ENCODE data around the gene DMXL1.
"Not testable (repeated sequence)": the region's sequence is repeated elsewhere in the genome, so short reads cannot be mapped to it uniquely, and the experiment has no call there.

Gene DMXL1

DNA sequence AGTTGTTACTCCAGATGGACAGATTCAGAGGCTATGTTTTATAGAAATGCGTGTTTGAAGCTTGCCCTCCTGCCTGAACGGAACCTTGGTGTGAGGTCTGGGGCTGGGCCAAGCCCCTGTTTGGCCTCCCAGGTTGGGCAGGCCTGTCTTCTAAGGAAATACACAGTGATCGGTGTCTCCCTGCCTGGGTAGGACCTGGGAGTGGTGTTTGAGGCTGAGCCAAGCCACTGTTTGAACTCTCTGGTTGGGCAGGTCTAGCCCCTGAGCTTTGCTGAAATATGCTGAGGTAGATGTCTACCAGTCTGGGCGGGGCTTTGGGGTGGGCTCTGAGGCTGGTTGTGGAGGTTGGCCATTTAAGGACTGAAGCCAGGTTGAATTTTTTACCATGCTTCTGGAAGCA, 90.5 kb downstream of the DMXL1 start:
- Histone ChIP-seq H3K4me1 (ENCODE audit: control insufficient read depth, insufficient read depth, low read length, poor library complexity, severe bottlenecking) (no peaks in the 10 kb centered on the region), H3K9me3 (ENCODE audit: control insufficient read depth, low read length) (no peaks in the 10 kb centered on the region), H3K27me3 (replicated peaks; ENCODE audit: control insufficient read depth, insufficient read depth, low read length, poor library complexity, severe bottlenecking) (no peaks in the 10 kb centered on the region), H3K4me3 (ENCODE audit: insufficient read depth, low read depth, low read length, poor library complexity, severe bottlenecking) (no peak overlapping the region), H3K27ac (ENCODE audit: insufficient read depth, low read length, poor library complexity, severe bottlenecking) (no peak overlapping the region), H3K36me3 (ENCODE audit: control insufficient read depth, insufficient read depth, low read length) (no peaks in the 10 kb centered on the region)
- no peak for DNase-seq

DNA sequence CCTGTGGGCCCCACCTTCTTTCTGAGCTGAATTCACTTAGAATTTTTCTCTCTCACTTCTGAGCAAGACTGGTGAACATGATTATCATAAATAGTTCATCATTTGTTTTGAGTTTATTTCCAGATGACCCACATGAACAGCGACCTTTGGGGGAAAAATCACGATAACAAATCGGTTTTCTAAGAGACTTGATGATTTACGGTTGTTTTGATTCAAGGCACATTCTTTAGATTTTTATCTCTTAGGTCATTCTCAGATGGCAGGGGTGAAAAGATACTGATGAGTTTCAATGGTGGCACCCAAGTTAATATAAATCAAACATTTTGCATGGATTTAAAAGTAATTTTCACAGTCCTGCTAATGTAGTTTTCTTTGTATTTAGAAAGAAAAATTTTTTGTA, 95.1 kb downstream of the DMXL1 start:
- Histone ChIP-seq H3K36me3 (ENCODE audit: control insufficient read depth, insufficient read depth, low read length) (no peaks in the 10 kb centered on the region), H3K4me1 (ENCODE audit: control insufficient read depth, insufficient read depth, low read length, poor library complexity, severe bottlenecking) (no peaks in the 10 kb centered on the region), H3K4me3 (ENCODE audit: insufficient read depth, low read depth, low read length, poor library complexity, severe bottlenecking) (no peak overlapping the region), H3K27me3 (replicated peaks; ENCODE audit: control insufficient read depth, insufficient read depth, low read length, poor library complexity, severe bottlenecking) (no peaks in the 10 kb centered on the region), H3K27ac (ENCODE audit: insufficient read depth, low read length, poor library complexity, severe bottlenecking) (no peak overlapping the region), H3K9me3 (ENCODE audit: control insufficient read depth, low read length) (no peaks in the 10 kb centered on the region)
- no peak for DNase-seq

DNA sequence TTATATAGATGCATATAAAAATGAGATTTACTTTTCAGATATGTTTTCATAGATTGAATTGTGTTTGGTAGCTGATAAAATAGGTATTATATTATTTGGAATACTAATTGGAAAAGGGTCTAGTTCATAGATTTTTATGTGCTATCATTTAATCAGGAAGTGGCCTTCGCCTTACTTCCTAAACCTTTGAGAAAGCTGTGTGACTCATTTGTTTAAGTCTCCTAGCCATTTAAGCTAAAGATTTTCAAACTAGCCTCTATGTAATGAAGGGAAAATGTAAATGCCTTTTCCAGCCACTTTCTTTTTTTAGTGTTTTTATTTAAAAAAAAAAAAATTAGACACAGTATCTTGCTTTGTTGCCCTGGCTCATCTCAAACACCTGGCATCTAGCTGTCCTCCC, 97.5 kb downstream of the DMXL1 start:
- no peaks in the 10 kb centered on the region for H3K27me3 ChIP-seq (replicated peaks; ENCODE audit: control insufficient read depth, insufficient read depth, low read length, poor library complexity, severe bottlenecking)
- H3K36me3 ChIP-seq (ENCODE audit: control insufficient read depth, insufficient read depth, low read length), result no peaks in the 10 kb centered on the region
- no peaks in the 10 kb centered on the region for H3K4me1 ChIP-seq (ENCODE audit: control insufficient read depth, insufficient read depth, low read length, poor library complexity, severe bottlenecking)
- H3K27ac ChIP-seq (ENCODE audit: insufficient read depth, low read length, poor library complexity, severe bottlenecking), result no peak overlapping the region
- H3K9me3 ChIP-seq (ENCODE audit: control insufficient read depth, low read length), result no peaks in the 10 kb centered on the region
- H3K4me3 ChIP-seq (ENCODE audit: insufficient read depth, low read depth, low read length, poor library complexity, severe bottlenecking), result no peak overlapping the region
- no peak for DNase-seq

DNA sequence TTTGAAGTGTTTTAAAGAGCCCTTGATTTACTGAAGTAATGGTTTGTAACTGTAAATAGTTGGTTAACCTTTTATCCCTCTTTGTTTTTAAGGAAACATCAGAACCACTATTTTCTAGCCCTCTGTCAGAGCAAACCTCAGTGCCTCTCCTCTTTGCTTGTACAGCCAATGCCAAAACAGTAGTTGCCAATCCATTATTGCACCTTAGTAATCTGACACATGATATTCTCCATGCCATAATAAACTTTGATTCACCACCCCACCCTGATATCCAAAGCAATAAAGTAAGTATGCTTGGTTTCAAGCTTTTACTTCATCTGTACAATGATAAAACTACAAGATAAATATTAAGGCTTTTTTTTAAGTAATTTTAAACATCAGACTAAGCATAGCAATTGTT, 100.8 kb downstream of the DMXL1 start:
- no peak overlapping the region for H3K4me3 ChIP-seq (ENCODE audit: insufficient read depth, low read depth, low read length, poor library complexity, severe bottlenecking)
- no peaks in the 10 kb centered on the region for H3K27me3 ChIP-seq (replicated peaks; ENCODE audit: control insufficient read depth, insufficient read depth, low read length, poor library complexity, severe bottlenecking)
- H3K9me3 ChIP-seq (ENCODE audit: control insufficient read depth, low read length), result no peaks in the 10 kb centered on the region
- DNase-seq, result no peak
- H3K4me1 ChIP-seq (ENCODE audit: control insufficient read depth, insufficient read depth, low read length, poor library complexity, severe bottlenecking), result no peaks in the 10 kb centered on the region
- H3K27ac ChIP-seq (ENCODE audit: insufficient read depth, low read length, poor library complexity, severe bottlenecking), result no peak overlapping the region
- no peaks in the 10 kb centered on the region for H3K36me3 ChIP-seq (ENCODE audit: control insufficient read depth, insufficient read depth, low read length)

DNA sequence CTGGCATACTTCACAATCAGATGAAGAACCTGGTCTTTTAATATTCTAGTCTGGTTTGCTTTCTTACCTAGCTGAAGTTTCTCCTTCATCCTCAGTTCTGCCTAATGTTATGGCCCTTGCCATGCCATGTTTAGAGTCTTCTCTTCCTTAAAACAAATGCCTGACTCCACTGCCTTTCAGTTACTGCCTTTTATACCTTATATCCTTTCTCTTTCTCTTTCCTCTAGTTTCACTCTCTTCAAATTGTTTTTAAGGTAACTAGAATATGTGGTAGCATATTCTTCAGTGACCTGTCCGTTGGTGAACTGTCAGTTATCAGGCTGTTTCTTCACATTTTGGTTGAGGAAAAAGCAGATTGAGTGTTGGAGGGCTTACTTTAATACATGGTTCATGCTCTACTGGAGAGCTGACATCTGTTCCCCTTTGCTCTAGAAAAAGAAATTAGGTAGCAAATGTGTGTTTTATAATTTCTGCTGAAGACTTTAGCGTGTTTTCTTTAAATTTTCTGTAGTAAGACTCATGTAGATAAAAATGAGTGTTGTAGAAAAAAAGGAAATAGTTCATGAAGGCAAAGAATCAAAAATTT, 103.8 kb downstream of the DMXL1 start:
- Histone ChIP-seq H3K27ac (ENCODE audit: insufficient read depth, low read length, poor library complexity, severe bottlenecking) (no peak overlapping the region), H3K4me1 (ENCODE audit: control insufficient read depth, insufficient read depth, low read length, poor library complexity, severe bottlenecking) (no peaks in the 10 kb centered on the region), H3K4me3 (ENCODE audit: insufficient read depth, low read depth, low read length, poor library complexity, severe bottlenecking) (no peak overlapping the region), H3K36me3 (ENCODE audit: control insufficient read depth, insufficient read depth, low read length) (no peaks in the 10 kb centered on the region), H3K9me3 (ENCODE audit: control insufficient read depth, low read length) (no peaks in the 10 kb centered on the region), H3K27me3 (replicated peaks; ENCODE audit: control insufficient read depth, insufficient read depth, low read length, poor library complexity, severe bottlenecking) (no peaks in the 10 kb centered on the region)
- DNase-seq, result no peak

DNA sequence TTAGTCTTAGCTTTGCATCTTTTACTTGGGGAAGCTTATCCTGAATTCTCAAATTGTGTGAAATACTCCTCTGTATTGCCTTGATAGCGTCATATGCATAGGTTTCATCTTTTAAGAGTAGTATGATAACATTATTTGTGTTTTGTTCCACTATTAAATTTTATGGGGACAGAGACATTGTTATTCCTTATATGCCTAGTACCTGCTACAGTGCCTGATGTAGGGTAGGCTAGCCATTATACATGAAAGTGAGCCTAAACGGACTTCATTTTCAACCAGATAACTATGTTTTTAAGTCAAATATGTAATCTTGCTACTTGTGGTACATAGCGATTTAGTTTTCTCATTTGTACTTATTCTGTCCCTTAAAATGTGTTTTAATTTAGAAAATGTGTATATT, 105.9 kb downstream of the DMXL1 start:
- no peaks in the 10 kb centered on the region for H3K36me3 ChIP-seq (ENCODE audit: control insufficient read depth, insufficient read depth, low read length)
- no peak for DNase-seq
- H3K4me1 ChIP-seq (ENCODE audit: control insufficient read depth, insufficient read depth, low read length, poor library complexity, severe bottlenecking), result no peaks in the 10 kb centered on the region
- H3K27ac ChIP-seq (ENCODE audit: insufficient read depth, low read length, poor library complexity, severe bottlenecking), result no peak overlapping the region
- no peak overlapping the region for H3K4me3 ChIP-seq (ENCODE audit: insufficient read depth, low read depth, low read length, poor library complexity, severe bottlenecking)
- no peaks in the 10 kb centered on the region for H3K27me3 ChIP-seq (replicated peaks; ENCODE audit: control insufficient read depth, insufficient read depth, low read length, poor library complexity, severe bottlenecking)
- no peaks in the 10 kb centered on the region for H3K9me3 ChIP-seq (ENCODE audit: control insufficient read depth, low read length)

DNA sequence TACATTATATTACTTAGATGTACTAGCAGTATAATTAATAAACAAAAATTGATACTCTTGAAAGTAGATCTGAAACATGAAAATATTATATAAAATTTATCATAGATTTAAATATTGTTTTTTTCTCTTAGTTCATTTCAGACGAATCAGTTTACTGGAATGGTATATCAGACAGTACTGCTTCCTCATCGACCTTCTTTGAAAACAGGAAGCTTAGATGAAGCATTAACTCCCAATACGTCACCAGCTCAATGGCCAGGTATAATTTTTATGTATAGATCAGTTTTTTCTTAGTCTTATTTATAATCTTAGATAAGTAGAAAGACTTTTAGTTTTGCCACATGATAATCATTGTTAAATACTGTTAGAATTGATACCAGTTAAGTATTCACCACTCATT, 106.3 kb downstream of the DMXL1 start:
- DNase-seq, result no peak
- Histone ChIP-seq H3K27me3 (replicated peaks; ENCODE audit: control insufficient read depth, insufficient read depth, low read length, poor library complexity, severe bottlenecking) (no peaks in the 10 kb centered on the region), H3K9me3 (ENCODE audit: control insufficient read depth, low read length) (no peaks in the 10 kb centered on the region), H3K27ac (ENCODE audit: insufficient read depth, low read length, poor library complexity, severe bottlenecking) (no peak overlapping the region), H3K4me3 (ENCODE audit: insufficient read depth, low read depth, low read length, poor library complexity, severe bottlenecking) (no peak overlapping the region), H3K4me1 (ENCODE audit: control insufficient read depth, insufficient read depth, low read length, poor library complexity, severe bottlenecking) (no peaks in the 10 kb centered on the region), H3K36me3 (ENCODE audit: control insufficient read depth, insufficient read depth, low read length) (no peaks in the 10 kb centered on the region)

DNA sequence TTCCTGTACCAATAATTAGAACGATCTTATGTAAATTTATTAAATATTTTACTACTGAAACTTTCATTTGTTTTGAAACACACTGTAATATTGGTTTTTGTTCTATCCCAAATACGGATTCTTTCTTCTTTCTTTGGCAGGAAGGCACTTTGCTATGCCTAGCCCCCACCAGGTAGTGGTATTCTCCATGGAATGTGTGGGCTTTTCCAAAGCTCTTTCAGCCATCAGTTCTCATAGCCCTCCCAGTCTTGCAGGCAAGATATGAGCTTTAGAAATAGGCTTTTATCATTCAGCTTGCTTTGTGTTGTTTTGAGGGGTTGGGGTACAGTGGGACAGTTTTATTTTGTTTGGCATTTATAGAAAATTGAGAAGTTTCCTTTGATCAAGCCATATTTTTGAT, 107.5 kb downstream of the DMXL1 start:
- Histone ChIP-seq H3K4me3 (ENCODE audit: insufficient read depth, low read depth, low read length, poor library complexity, severe bottlenecking) (no peak overlapping the region), H3K27ac (ENCODE audit: insufficient read depth, low read length, poor library complexity, severe bottlenecking) (no peak overlapping the region), H3K27me3 (replicated peaks; ENCODE audit: control insufficient read depth, insufficient read depth, low read length, poor library complexity, severe bottlenecking) (no peaks in the 10 kb centered on the region), H3K36me3 (ENCODE audit: control insufficient read depth, insufficient read depth, low read length) (no peaks in the 10 kb centered on the region), H3K9me3 (ENCODE audit: control insufficient read depth, low read length) (no peaks in the 10 kb centered on the region), H3K4me1 (ENCODE audit: control insufficient read depth, insufficient read depth, low read length, poor library complexity, severe bottlenecking) (no peaks in the 10 kb centered on the region)
- DNase-seq, result no peak

DNA sequence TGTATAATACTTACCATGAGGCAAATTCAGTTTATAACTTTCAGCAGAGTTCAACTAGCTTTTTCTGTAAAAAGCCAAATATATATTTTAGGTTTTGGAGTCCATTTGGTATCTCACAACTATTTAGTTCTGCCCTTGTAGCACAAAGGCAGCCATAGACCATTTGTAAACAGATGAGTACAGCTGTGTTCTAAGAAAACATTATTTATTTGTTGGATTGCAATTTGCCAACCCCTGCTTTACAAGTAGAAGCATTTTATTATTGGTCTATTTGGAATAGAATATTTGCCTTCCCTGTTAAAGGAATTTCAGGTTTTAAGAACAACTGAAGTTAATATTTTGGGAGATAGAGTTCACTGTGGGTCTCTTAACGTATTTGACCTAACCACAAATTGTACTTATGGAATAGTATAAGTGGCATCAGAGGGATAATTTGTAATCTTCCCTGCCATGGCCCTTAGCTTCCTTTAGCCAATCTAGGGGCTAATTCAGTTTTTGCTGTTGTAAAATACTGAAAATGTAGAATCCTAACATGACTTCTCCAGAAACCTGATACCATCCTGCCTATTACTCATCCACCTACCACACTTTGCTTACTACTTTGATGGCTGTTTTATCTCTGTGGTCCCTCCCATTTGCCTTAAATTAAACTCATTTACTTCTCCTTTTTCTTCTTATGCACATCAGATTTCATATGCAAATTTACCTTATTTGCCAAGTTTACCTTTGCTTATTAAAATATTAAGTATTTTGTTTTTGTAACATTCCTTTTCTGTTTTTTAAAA, 109.2 kb downstream of the DMXL1 start:
- Histone ChIP-seq H3K9me3 (ENCODE audit: control insufficient read depth, low read length) (no peaks in the 10 kb centered on the region), H3K36me3 (ENCODE audit: control insufficient read depth, insufficient read depth, low read length) (no peaks in the 10 kb centered on the region), H3K4me1 (ENCODE audit: control insufficient read depth, insufficient read depth, low read length, poor library complexity, severe bottlenecking) (no peaks in the 10 kb centered on the region), H3K27ac (ENCODE audit: insufficient read depth, low read length, poor library complexity, severe bottlenecking) (no peak overlapping the region), H3K4me3 (ENCODE audit: insufficient read depth, low read depth, low read length, poor library complexity, severe bottlenecking) (no peak overlapping the region), H3K27me3 (replicated peaks; ENCODE audit: control insufficient read depth, insufficient read depth, low read length, poor library complexity, severe bottlenecking) (no peaks in the 10 kb centered on the region)
- DNase-seq, result no peak

DNA sequence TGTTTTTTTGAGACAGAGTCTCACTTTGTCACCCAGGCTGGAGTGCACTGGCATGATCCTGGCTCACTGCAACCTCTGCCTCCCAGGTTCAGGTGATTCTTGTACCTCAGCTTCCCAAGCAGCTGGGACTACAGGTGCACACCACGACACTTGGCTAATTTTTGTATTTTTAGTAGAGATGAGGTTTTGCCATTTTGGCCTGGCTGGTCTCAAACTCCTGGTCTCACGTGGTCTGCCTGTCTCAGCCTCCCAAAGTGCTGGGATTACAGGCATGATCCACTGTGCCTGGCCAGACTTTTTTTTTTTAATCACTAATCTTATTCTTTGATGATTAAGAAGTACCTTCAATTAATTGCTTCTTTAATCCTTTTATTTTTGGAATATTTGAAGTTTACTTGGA, 114.6 kb downstream of the DMXL1 start:
- H3K4me3 ChIP-seq (ENCODE audit: insufficient read depth, low read depth, low read length, poor library complexity, severe bottlenecking); H3K36me3 ChIP-seq (ENCODE audit: control insufficient read depth, insufficient read depth, low read length); H3K27me3 ChIP-seq (replicated peaks; ENCODE audit: control insufficient read depth, insufficient read depth, low read length, poor library complexity, severe bottlenecking); H3K9me3 ChIP-seq (ENCODE audit: control insufficient read depth, low read length); H3K4me1 ChIP-seq (ENCODE audit: control insufficient read depth, insufficient read depth, low read length, poor library complexity, severe bottlenecking); H3K27ac ChIP-seq (ENCODE audit: insufficient read depth, low read length, poor library complexity, severe bottlenecking); DNase-seq: not testable (repeated sequence)
